Uterus (tissue), 2 donors: ENCODE data around the gene WDR11.

Experiments
- CTCF ChIP-seq, 4 experiments: fragments of 200-600 bp in 2 of 4; fragments of 450-650 bp in 2 of 4; sonication (generic) in 2 of 4; IDR thresholded peaks; one replicate each; pipeline ENCODE4 v1.5.1; 2016 to 2019; ENCODE audit warnings: antibody characterized with exemption in 4 of 4, mild to moderate bottlenecking in 2 of 4, moderate library complexity in 1 of 4
- POLR2A ChIP-seq, 2 donors: fragments of 450-650 bp; IDR thresholded peaks; one replicate each; pipeline ENCODE4 v1.6.1; 2016; ENCODE audit warnings: antibody characterized with exemption in 2 of 2, mild to moderate bottlenecking in 1 of 2, moderate library complexity in 1 of 2

DNA sequence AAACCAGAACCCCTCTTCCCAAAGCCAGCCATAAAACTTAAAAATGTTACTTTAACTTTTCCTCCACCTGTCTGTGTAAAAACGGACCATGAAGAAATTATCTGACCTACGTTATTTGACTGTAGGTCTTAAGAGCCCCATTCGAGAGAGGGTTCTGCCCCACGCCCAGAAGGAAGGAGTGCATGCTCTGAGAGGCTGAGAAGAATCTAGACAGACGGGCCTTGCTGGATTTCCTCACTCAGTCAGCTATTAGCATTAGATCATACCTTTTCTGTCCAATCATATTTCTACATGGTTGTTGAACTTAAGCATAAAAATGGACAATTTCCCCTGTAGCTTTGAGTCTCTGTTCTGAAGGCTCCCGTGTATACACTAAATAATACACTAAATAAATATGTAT, 38.1 kb upstream of the WDR11 start:
- TF ChIP-seq POLR2A (IDR thresholded peaks at IDR 0.05) (no peak), CTCF (IDR thresholded peaks at IDR 0.05) (no peak)
